Stimulated activated CD4-positive, alpha-beta T cell treated with anti-CD3 and anti-CD28 coated beads, TNF-alpha, amount 100 ng/mL, for 24 hours (primary cell): ENCODE data around the gene LAYN.

Experiments used
- DNase-seq, 3 experiments: peaks; one replicate each; pipeline ENCODE4 v3.0.0-alpha.2; 2020; ENCODE audit warnings: low read depth in 3 of 3

LAYN gene

DNA sequence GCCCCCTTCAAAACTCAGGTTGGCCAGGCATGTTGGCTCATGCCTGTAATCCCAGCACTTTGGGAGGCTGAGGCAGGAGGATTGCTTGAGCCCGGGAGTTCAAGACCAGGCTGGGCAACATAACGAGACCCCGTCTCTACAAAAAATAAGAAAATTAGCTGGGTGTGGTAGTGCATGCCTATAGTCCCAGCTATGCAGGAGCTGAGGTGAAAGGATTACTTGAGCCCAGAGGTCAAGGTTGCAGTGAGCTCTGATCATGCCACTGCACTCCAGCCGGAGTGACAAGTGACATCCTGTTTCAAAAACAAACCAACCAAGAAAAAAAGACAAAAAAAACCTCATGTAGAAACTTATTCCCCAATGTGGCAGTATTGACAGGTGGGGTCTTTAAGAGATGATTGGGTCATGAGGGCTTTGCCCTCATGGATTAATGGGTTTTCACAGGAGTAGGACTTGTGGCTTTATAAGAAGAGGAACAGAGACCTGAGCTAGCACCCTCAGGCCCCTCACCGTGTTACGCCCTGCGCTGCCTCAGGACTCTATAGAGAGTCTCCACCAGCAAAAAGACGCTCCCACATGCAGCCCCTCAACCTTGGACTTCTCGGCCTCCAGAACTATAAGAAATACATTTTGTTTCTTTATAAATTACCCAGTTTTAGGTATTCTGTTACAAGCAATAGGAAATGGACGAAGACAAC, 22.3 kb downstream of the LAYN start:
- no peak for DNase-seq

DNA sequence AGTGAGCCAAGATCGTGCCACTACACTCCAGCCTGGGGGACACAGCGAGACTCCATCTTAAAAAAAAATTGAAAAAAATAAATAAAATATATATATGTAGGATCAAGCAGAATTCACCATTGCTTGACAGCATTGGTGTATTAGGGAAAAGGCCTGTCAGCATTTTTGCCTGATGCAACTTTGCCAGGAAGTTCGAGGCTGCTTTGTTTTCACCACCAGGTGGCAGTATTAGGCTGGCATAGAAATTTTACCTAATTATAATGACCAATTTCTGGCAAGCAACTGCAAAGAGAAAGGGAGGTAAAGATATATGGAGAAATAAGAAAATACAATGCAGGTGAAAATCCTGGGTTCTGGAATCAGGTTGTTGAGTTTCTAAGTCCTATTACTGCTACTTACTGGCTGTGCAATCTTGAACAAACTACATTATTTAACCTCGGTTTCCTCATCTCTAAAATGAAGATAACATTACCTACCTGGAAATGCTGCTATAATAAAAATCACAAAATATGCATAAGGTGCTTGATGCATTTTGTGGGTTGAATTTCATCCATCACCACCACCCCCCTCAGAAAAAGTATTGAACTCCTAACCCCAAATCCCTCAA, 24.7 kb downstream of the LAYN start:
- DNase-seq = peak; percentile 26 to 62 (median 50)

- no peak for DNase-seq
These were observed 25.8 kb downstream of the LAYN start for GRCh38 chr11:111566324-111566723.

- DNase-seq = no peak
These were observed 29.0 kb downstream of the LAYN start for GRCh38 chr11:111569476-111569875.

DNA sequence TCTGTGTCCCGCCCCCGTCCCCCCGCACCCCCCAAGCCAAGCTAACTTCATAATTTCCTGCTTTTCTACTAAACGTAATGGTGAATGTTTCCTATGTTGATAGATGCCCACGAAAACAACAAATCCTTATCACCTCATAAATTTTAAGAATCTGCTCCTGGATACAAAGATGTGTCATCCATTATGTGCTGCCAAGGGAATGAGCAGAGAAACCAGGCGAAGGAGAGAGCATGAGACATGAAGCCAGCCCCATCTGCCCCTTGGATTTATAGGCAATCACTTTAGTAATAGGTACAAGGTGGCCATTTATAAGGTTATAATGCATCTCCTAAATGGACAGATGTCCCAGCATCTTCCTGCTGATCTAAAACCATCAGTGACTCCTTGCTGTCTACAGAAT, 30.3 kb downstream of the LAYN start:
- DNase-seq = no peak

GRCh38 chr11:111571829-111572501, 31.4 kb downstream of the LAYN start:
- DNase-seq = no peak

GRCh38 chr11:111572581-111572980, 32.1 kb downstream of the LAYN start:
- no peak for DNase-seq

GRCh38 chr11:111573821-111574249, 33.3 kb downstream of the LAYN start:
- DNase-seq = no peak

GRCh38 chr11:111574373-111575225, 34.1 kb downstream of the LAYN start:
- no peak for DNase-seq

GRCh38 chr11:111575740-111576139, 35.2 kb downstream of the LAYN start:
- DNase-seq = no peak

DNA sequence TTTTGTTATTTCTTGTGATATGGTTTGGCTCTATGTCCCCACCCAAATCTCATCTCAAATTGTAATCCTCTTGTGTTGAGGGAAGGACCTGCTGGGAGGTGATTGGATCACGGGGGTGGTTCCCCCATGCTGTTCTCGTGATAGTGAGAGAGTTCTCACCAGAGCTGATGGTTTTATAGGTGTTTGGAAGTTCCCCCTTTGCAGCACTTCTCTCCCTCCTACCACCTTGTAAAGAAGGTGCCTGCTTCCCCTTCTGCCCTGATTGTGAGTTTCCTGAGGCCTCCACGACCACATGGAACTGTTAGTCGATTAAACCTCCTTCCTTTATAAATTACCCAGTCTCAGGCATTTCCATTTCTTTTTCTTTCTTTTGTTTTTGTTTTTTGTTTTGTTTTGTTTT, 37.3 kb downstream of the LAYN start:
- DNase-seq = no peak

GRCh38 chr11:111581341-111581740, 40.8 kb downstream of the LAYN start:
- no peak for DNase-seq

DNA sequence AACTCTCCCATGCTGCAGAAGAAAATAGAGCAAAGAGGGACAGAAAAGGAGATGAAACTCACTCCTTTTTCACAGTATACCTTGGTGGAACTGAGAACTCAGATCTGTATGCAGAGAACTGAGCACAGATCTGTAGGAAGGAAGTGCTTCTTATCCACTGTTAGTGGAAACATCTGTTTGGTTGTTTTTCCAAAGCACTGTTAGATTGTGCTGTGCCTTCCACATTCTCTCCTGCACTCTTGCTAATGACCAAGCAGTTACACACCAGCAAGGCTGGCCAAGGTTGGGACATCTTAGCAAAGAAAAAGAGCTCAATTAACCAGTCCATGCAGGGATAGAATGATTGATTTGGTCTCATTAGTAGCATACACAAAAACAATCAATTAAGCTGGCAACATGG, 41.6 kb downstream of the LAYN start:
- no peak for DNase-seq

GRCh38 chr11:111582881-111583280, 42.4 kb downstream of the LAYN start:
- DNase-seq = no peak

GRCh38 chr11:111585371-111585770, 44.9 kb downstream of the LAYN start:
- no peak for DNase-seq

GRCh38 chr11:111586388-111586831, 45.9 kb downstream of the LAYN start:
- peak in 1 of 3 experiments; percentile 13 for DNase-seq

- no peak for DNase-seq
These were observed 48.6 kb downstream of the LAYN start for GRCh38 chr11:111589114-111589513.

- no peak for DNase-seq
These were observed 49.5 kb downstream of the LAYN start for GRCh38 chr11:111589886-111590499.

- no peak for DNase-seq
These were observed 50.9 kb downstream of the LAYN start for GRCh38 chr11:111591187-111591960.

- DNase-seq = no peak
These were observed 52.0 kb downstream of the LAYN start for GRCh38 chr11:111592491-111592890.

DNA sequence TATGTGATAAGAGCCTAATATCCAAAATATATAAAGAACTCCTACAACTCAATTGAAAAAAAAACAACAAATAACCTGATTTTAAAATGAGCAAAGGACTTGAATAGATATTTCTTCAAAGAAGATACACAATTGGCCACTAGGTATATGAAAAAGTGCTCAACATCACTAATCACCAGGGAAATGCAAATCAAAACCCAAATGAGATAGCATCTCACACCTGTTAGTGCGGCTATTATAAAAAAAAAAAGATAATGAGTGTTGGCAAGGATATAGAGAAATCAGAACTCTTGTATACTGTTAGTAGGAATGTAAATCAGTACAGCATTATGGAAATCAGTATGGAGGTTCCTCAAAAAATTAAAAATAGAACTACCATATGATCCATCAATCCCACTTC, 55.8 kb downstream of the LAYN start:
- no peak for DNase-seq
